ENCODE data around the gene CFAP70.

The CFAP70 gene

GRCh38 chr10:73210395-73211105, 148.1 kb downstream of the CFAP70 start:
- no peak for DNase-seq

DNA sequence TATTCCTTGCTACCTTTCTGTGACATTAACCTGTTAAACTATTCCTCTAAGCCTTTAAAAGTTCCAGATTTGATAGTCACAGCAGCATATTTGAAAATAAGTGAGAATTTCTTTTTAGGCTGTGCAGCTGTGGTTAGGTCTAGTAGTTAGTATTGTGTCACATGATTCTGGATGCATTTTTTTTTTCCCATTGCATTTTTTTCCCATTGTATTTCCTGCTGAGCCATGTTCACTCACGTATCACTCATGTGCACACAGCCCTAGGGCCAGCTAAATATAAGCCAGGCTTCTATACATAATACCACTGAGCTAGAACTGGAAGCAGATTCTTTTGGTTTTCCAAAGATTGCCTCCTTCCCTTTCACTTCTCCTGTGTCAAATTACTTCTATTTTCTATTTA, 149.0 kb downstream of the CFAP70 start:
- DNase-seq: no peak

- DNase-seq: no peak
Measured at GRCh38 chr10:73207883-73208282, 150.8 kb downstream of the CFAP70 start.

GRCh38 chr10:73206385-73206784, 152.3 kb downstream of the CFAP70 start:
- DNase-seq: no peak

DNA sequence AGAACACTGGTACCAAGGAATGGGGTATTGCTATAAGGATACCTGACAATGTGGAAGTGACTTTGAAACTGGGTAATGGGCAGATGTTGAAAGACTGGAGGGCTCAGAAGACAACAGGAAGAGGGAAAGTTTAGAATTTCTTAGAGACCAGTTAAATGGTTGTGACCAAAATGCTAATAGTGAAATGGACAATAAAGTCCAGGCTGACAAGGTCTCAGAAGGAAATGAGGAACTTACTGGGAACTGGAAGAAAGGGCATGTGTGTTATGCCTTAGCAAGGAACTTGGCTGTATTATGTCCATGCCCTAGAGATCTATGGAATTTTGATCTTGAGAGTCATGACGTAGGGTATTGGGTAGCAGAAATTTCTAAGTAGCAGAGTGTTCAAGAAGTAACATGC, 152.8 kb downstream of the CFAP70 start:
- no peak for DNase-seq

- no peak for DNase-seq
Measured at GRCh38 chr10:73205081-73205480, 153.6 kb downstream of the CFAP70 start.
